Measurements from ENCODE around the gene SRPK3.

The SRPK3 gene

DNA sequence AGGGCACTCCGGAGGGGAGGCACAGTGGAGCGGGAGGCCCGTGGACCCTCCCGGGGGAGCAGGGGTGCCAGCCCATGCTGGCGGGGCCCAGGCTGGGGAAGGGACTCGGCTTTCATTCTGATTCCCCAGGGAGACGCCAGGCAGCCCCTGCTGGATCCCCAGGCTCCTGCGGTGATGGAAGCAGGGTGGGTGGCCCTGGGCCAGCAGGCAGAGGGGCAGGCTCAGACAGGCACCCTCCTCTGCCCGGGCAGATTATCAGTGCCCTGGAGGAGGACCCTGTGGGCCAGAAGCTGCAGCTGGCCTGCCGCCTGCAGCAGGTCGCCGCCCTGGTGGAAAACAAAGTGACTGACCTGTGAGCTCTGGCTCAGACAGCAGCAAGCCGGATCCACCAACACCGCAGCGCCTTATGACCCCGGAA lies 2.1 kb upstream of the SRPK3 start:
- Histone ChIP-seq H3K4me1 (ENCODE audit: control insufficient read depth, insufficient read depth, low read length) (no peaks in the 10 kb centered on the region), H3K27ac (ENCODE audit: low read depth, low read length) (no peak overlapping the region), H3K4me3 (ENCODE audit: low read depth, low read length) (no peak overlapping the region), H3K9ac (ENCODE audit: low read depth, low read length) (no peak overlapping the region), H3K9me3 (ENCODE audit: control insufficient read depth, insufficient read depth, low read length) (peaks cover 16% of the 10 kb centered on the region), H3K27me3 (ENCODE audit: control insufficient read depth, insufficient read depth, low read length) (no peaks in the 10 kb centered on the region), H3K36me3 (ENCODE audit: control insufficient read depth, insufficient read depth, low read length) (no peaks in the 10 kb centered on the region)

- no peaks in the 10 kb centered on the region for H3K4me1 ChIP-seq (ENCODE audit: control insufficient read depth, insufficient read depth, low read length)
- peak overlapping the region; percentile 6 for H3K27ac ChIP-seq (ENCODE audit: low read depth, low read length)
- no peaks in the 10 kb centered on the region for H3K36me3 ChIP-seq (ENCODE audit: control insufficient read depth, insufficient read depth, low read length)
- no peaks in the 10 kb centered on the region for H3K27me3 ChIP-seq (ENCODE audit: control insufficient read depth, insufficient read depth, low read length)
- no peak overlapping the region for H3K9ac ChIP-seq (ENCODE audit: low read depth, low read length)
- H3K4me3 ChIP-seq (ENCODE audit: low read depth, low read length): no peak overlapping the region
- peaks cover 15% of the 10 kb centered on the region for H3K9me3 ChIP-seq (ENCODE audit: control insufficient read depth, insufficient read depth, low read length)
Observed at GRCh38 chrX:153779891-153780677, 757 bp upstream of the SRPK3 start.

- Histone ChIP-seq H3K9ac (ENCODE audit: low read depth, low read length) (no peak overlapping the region), H3K27ac (ENCODE audit: low read depth, low read length) (no peak overlapping the region), H3K27me3 (ENCODE audit: control insufficient read depth, insufficient read depth, low read length) (no peaks in the 10 kb centered on the region), H3K4me3 (ENCODE audit: low read depth, low read length) (no peak overlapping the region), H3K36me3 (ENCODE audit: control insufficient read depth, insufficient read depth, low read length) (peaks cover 9% of the 10 kb centered on the region; the same call in 1 of the 2 replicates), H3K9me3 (ENCODE audit: control insufficient read depth, insufficient read depth, low read length) (peaks cover 15% of the 10 kb centered on the region), H3K4me1 (ENCODE audit: control insufficient read depth, insufficient read depth, low read length) (no peaks in the 10 kb centered on the region)
Observed at GRCh38 chrX:153781428-153782047, 697 bp downstream of the SRPK3 start.

- peaks cover 15% of the 10 kb centered on the region for H3K9me3 ChIP-seq (ENCODE audit: control insufficient read depth, insufficient read depth, low read length)
- no peak overlapping the region for H3K9ac ChIP-seq (ENCODE audit: low read depth, low read length)
- no peaks in the 10 kb centered on the region for H3K27me3 ChIP-seq (ENCODE audit: control insufficient read depth, insufficient read depth, low read length)
- peaks cover 12% of the 10 kb centered on the region; the same call in 1 of the 2 replicates for H3K36me3 ChIP-seq (ENCODE audit: control insufficient read depth, insufficient read depth, low read length)
- H3K27ac ChIP-seq (ENCODE audit: low read depth, low read length): no peak overlapping the region
- H3K4me3 ChIP-seq (ENCODE audit: low read depth, low read length): no peak overlapping the region
- H3K4me1 ChIP-seq (ENCODE audit: control insufficient read depth, insufficient read depth, low read length): no peaks in the 10 kb centered on the region
Observed at GRCh38 chrX:153782313-153782712, 1.5 kb downstream of the SRPK3 start.

GRCh38 chrX:153782871-153783270 lies 2.0 kb downstream of the SRPK3 start:
- peaks cover 15% of the 10 kb centered on the region for H3K9me3 ChIP-seq (ENCODE audit: control insufficient read depth, insufficient read depth, low read length)
- no peaks in the 10 kb centered on the region for H3K4me1 ChIP-seq (ENCODE audit: control insufficient read depth, insufficient read depth, low read length)
- H3K4me3 ChIP-seq (ENCODE audit: low read depth, low read length): no peak overlapping the region
- H3K9ac ChIP-seq (ENCODE audit: low read depth, low read length): no peak overlapping the region
- H3K27ac ChIP-seq (ENCODE audit: low read depth, low read length): no peak overlapping the region
- peaks cover 17% of the 10 kb centered on the region; the same call in 1 of the 2 replicates for H3K36me3 ChIP-seq (ENCODE audit: control insufficient read depth, insufficient read depth, low read length)
- H3K27me3 ChIP-seq (ENCODE audit: control insufficient read depth, insufficient read depth, low read length): no peaks in the 10 kb centered on the region

DNA sequence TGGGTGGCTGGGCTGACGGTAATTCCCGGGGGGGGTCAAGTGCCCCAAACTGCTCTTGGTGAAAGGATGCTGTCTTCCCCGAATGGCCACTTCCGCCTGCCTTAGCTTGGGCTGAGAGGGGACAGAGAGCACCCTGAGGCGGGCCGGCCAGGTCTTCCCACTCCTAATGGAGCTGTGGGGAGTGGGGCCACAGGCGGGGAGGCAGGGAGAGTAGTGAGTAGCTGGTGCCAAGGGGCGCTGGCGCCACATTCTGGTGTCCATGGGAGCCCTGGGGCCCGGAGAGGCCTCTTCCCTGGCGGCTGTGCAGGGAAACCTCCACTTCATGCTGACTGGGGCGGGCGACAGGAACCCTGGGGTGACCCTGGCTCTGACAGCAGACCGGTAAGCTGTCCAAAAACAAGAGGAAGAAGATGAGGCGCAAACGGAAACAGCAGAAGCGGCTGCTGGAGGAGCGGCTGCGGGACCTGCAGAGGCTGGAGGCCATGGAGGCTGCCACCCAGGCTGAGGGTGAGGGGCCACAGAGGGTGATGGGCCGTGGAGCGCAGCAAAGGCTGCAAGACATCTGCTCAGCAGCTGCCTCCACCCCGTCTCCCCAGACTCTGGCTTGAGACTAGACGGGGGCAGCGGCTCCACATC lies 2.7 kb downstream of the SRPK3 start:
- Histone ChIP-seq H3K27me3 (ENCODE audit: control insufficient read depth, insufficient read depth, low read length) (no peaks in the 10 kb centered on the region), H3K9me3 (ENCODE audit: control insufficient read depth, insufficient read depth, low read length) (peaks cover 17% of the 10 kb centered on the region), H3K27ac (ENCODE audit: low read depth, low read length) (no peak overlapping the region), H3K36me3 (ENCODE audit: control insufficient read depth, insufficient read depth, low read length) (peaks cover 18% of the 10 kb centered on the region; the same call in 1 of the 2 replicates), H3K4me3 (ENCODE audit: low read depth, low read length) (no peak overlapping the region), H3K9ac (ENCODE audit: low read depth, low read length) (no peak overlapping the region), H3K4me1 (ENCODE audit: control insufficient read depth, insufficient read depth, low read length) (no peaks in the 10 kb centered on the region)

DNA sequence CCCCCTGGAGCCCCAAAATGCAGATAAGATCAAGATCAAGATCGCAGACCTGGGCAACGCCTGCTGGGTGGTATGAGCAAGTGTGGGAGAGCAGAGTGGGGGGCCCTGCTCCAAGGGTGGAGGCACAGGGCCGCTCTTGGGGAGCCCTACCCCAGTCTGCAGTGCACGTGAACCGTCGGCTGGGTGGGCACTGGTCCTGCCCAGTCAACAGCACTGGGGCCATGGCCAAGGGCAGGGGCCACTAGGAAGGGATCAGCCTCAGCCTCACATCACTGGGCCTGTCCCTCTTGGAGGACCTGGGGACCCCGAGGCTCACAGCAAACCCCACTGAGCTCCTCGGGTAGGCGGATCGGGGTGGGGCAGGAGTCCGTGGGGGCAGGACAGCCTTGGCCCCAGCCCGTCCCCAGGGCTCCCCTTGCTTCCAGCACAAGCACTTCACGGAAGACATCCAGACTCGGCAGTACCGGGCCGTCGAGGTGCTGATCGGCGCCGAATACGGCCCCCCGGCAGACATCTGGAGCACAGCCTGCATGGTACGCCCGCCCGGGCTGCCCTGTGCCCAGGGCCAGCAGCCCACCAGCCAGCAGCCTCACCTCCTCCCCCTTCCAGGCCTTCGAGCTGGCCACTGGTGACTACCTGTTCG lies 3.6 kb downstream of the SRPK3 start:
- H3K4me3 ChIP-seq (ENCODE audit: low read depth, low read length): no peak overlapping the region
- H3K27me3 ChIP-seq (ENCODE audit: control insufficient read depth, insufficient read depth, low read length): no peaks in the 10 kb centered on the region
- H3K27ac ChIP-seq (ENCODE audit: low read depth, low read length): no peak overlapping the region
- no peak overlapping the region for H3K9ac ChIP-seq (ENCODE audit: low read depth, low read length)
- peaks cover 22% of the 10 kb centered on the region for H3K9me3 ChIP-seq (ENCODE audit: control insufficient read depth, insufficient read depth, low read length)
- no peaks in the 10 kb centered on the region for H3K4me1 ChIP-seq (ENCODE audit: control insufficient read depth, insufficient read depth, low read length)
- H3K36me3 ChIP-seq (ENCODE audit: control insufficient read depth, insufficient read depth, low read length): peaks cover 23% of the 10 kb centered on the region; the same call in 1 of the 2 replicates

GRCh38 chrX:153786669-153787068 lies 5.8 kb downstream of the SRPK3 start:
- Histone ChIP-seq H3K27ac (ENCODE audit: low read depth, low read length) (no peak overlapping the region), H3K9me3 (ENCODE audit: control insufficient read depth, insufficient read depth, low read length) (peaks cover 30% of the 10 kb centered on the region), H3K36me3 (ENCODE audit: control insufficient read depth, insufficient read depth, low read length) (peaks cover 23% of the 10 kb centered on the region; the same call in 1 of the 2 replicates), H3K27me3 (ENCODE audit: control insufficient read depth, insufficient read depth, low read length) (no peaks in the 10 kb centered on the region), H3K4me3 (ENCODE audit: low read depth, low read length) (no peak overlapping the region), H3K4me1 (ENCODE audit: control insufficient read depth, insufficient read depth, low read length) (no peaks in the 10 kb centered on the region), H3K9ac (ENCODE audit: low read depth, low read length) (no peak overlapping the region)

GRCh38 chrX:153789654-153790053 lies 8.8 kb downstream of the SRPK3 start:
- peaks cover 23% of the 10 kb centered on the region; the same call in 1 of the 2 replicates for H3K36me3 ChIP-seq (ENCODE audit: control insufficient read depth, insufficient read depth, low read length)

DNA sequence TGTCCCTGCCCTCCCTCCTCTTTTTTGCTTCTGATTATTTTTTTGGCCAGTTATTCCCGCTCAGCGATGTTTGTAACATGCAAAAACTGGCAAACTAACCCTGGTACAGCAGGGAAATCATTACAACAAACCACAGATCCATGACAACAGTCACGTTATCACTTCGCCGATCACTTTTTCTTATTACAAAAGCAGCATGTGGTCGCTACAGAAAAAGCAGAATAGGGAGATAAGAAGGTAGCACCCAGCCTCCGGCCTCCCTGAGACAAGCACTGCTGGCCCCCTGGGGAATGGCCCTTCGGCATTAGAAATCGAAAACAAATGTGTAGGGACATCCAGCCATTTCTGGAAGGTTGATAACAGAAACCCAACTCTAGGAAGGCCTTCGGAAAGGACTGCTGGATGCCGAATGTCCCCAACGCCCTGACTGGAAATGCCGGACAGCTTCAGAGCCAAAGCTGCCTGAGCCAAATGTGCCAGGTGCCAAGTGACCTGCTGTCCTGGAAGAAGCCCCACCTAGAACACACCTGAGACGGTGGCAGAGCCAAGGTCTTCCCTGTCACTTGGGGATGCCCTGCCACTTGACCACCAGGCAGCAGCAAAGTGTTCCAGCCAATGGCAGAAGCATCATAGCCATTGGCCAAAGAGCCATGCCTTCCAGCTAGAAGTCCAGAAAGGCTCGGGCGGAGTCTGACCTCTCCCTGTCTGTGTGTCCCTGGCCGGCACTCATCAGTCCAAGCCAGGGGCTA lies 10.4 kb downstream of the SRPK3 start:
- peaks cover 30% of the 10 kb centered on the region for H3K9me3 ChIP-seq (ENCODE audit: control insufficient read depth, insufficient read depth, low read length)
- H3K4me3 ChIP-seq (ENCODE audit: low read depth, low read length): no peak overlapping the region
- no peaks in the 10 kb centered on the region for H3K4me1 ChIP-seq (ENCODE audit: control insufficient read depth, insufficient read depth, low read length)
- H3K36me3 ChIP-seq (ENCODE audit: control insufficient read depth, insufficient read depth, low read length): peaks cover 19% of the 10 kb centered on the region; the same call in 1 of the 2 replicates
- no peak overlapping the region for H3K9ac ChIP-seq (ENCODE audit: low read depth, low read length)
- no peak overlapping the region for H3K27ac ChIP-seq (ENCODE audit: low read depth, low read length)
- no peaks in the 10 kb centered on the region for H3K27me3 ChIP-seq (ENCODE audit: control insufficient read depth, insufficient read depth, low read length)

More at GRCh38 chrX:153789654-153790053, 8.8 kb downstream of the SRPK3 start:
- no peak overlapping the region for H3K4me3 ChIP-seq (ENCODE audit: low read depth, low read length)
- H3K9me3 ChIP-seq (ENCODE audit: control insufficient read depth, insufficient read depth, low read length): peaks cover 27% of the 10 kb centered on the region
- no peak overlapping the region for H3K27ac ChIP-seq (ENCODE audit: low read depth, low read length)
- no peak overlapping the region for H3K9ac ChIP-seq (ENCODE audit: low read depth, low read length)
- H3K4me1 ChIP-seq (ENCODE audit: control insufficient read depth, insufficient read depth, low read length): no peaks in the 10 kb centered on the region
- no peaks in the 10 kb centered on the region for H3K27me3 ChIP-seq (ENCODE audit: control insufficient read depth, insufficient read depth, low read length)
